GM12892 (cell line): ENCODE results near the gene SDHAF2.

Experiments used
- POLR2A ChIP-seq: IDR thresholded peaks from 2 replicates; pipeline ENCODE4 v1.6.1; 2011; ENCODE audit warnings: low read depth, low read length, control low read depth
- POLR2AphosphoS5 ChIP-seq: IDR thresholded peaks from 2 replicates; pipeline ENCODE4 v1.6.1; 2011; ENCODE audit warnings: low read depth, low read length, control low read depth
- TAF1 ChIP-seq: IDR thresholded peaks from 2 replicates; pipeline ENCODE4 v1.6.1; 2011; ENCODE audit warnings: low read depth, mild to moderate bottlenecking, control low read depth, low read length, borderline replicate concordance

- no peak for TF ChIP-seq POLR2A
- no peak for TF ChIP-seq POLR2AphosphoS5
- no peak for TF ChIP-seq TAF1
Observed at GRCh38 chr11:61486011-61486620, 56.2 kb downstream of the SDHAF2 start.
